Measurements from ENCODE around the gene STARD13.

STARD13 gene

DNA sequence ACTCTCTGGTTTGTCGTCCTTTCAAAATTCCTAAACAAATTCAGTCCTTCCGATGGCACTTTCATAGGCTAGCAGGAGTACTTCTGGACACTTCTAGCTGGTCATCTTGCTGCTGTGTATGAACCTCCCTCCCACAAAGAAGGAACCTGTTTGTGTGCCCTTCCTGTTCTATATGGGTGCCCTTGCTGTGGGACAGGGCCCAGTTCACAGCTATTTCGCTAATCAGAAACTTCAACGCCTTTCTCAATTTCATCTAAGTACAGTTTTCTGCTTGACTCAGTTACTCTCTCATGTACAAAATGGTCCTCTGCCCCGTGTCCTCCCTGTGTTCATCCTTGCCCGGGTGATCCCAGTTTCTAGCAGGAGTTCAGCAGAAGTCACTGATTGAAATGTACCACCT, 96.1 kb downstream of the STARD13 start:
- H3K27ac ChIP-seq: peak overlapping the region in 1 of 2 donors; percentile 27
- TF ChIP-seq, protein P1, sequence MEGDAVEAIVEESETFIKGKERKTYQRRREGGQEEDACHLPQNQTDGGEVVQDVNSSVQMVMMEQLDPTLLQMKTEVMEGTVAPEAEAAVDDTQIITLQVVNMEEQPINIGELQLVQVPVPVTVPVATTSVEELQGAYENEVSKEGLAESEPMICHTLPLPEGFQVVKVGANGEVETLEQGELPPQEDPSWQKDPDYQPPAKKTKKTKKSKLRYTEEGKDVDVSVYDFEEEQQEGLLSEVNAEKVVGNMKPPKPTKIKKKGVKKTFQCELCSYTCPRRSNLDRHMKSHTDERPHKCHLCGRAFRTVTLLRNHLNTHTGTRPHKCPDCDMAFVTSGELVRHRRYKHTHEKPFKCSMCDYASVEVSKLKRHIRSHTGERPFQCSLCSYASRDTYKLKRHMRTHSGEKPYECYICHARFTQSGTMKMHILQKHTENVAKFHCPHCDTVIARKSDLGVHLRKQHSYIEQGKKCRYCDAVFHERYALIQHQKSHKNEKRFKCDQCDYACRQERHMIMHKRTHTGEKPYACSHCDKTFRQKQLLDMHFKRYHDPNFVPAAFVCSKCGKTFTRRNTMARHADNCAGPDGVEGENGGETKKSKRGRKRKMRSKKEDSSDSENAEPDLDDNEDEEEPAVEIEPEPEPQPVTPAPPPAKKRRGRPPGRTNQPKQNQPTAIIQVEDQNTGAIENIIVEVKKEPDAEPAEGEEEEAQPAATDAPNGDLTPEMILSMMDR (IDR thresholded peaks at IDR 0.05): no peak
- DNase-seq (ENCODE audit: low spot score): no peak
- no peak overlapping the region for H3K4me3 ChIP-seq

DNA sequence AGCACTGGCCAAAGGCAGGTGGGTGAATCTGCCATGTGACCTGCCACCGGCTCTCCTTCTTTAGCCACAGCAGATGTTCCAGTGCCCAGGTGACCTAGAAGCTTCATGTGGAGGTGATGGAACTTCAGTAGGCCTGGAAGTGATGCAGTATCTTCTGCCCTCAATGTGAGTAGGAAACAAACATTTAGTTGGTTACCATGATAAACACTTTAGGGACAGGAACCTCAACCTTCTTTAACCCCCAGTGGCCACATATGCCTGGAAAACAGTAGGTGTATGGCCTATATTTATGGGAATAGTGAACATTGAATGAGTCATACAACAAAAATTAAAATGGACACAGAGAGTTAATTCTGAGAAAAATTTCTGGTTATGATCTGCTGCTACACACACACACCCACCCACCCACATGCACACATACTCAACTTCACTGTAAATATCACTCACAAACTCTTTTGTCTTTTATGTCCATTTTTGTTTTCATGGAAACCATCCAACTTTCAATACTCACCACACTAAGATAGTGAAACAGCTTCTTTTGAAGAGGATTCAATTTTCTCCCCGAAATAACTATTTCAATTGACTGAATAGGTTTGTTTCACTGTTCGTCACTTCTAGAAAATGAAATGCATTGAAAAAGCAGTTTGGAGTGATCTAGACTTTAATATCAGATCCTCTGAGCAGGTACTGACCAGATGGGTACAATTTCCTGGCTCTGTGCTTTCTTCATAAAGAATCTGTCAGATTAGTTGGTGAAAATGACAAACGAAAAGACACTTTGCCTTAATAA, 97.3 kb downstream of the STARD13 start:
- TF ChIP-seq, protein P1 (IDR thresholded peaks at IDR 0.05): no peak
- no peak overlapping the region for H3K4me3 ChIP-seq
- no peak for DNase-seq (ENCODE audit: low spot score)
- peak overlapping the region in 1 of 2 donors; percentile 43 for H3K27ac ChIP-seq

DNA sequence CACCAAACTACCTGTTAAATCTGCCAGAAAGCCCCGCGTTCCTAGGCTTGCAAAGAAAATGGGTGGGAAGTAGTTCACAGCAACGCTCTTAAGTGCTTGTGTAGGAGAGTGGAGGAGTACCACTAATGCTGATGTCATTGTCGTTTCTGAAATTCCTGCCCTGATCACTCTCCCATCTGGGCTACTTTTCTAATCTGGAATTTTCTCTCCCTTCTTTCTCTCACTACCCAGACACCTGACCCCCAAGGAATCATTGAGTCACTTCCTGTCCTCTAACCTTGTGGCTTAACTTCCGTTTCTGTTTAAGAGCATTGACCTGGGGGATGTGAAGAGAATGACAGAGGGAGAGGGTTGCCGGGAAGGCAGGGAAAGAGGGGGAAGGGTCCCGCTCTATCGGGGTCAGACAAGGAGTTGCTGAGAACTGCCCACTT, 98.7 kb downstream of the STARD13 start:
- peak overlapping the region; percentile 25 for H3K4me3 ChIP-seq
- peak overlapping the region in 1 of 2 donors; percentile 69 for H3K27ac ChIP-seq

DNA sequence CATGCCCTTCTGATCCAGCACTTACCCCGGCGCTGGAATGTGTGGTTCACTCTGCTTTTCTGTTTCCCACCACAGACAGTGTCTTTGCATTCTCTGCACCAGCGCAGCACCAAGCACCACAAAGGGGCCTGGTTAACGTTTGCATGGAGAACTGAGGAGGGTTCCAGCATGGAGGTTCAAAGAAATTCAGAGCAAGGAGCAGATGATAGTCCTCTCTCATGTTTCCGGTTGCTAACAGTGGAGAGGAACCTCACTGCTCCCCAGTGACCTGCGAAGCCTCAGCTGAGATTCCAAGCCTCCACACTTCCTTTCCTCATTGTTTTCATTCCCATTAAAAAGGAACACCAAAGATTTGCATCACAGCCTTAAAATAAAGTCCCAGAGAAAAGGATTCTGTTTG, 99.7 kb downstream of the STARD13 start:
- H3K4me3 ChIP-seq: no peak overlapping the region
- no peak for DNase-seq (ENCODE audit: low spot score)
- TF ChIP-seq, protein P1 (IDR thresholded peaks at IDR 0.05): no peak
- H3K27ac ChIP-seq: peak overlapping the region in 1 of 2 donors; percentile 69

More for the DNA sequence above, 98.7 kb downstream of the STARD13 start:
- DNase-seq (ENCODE audit: low spot score): no peak
- TF ChIP-seq, protein P1 (IDR thresholded peaks at IDR 0.05): no peak

DNA sequence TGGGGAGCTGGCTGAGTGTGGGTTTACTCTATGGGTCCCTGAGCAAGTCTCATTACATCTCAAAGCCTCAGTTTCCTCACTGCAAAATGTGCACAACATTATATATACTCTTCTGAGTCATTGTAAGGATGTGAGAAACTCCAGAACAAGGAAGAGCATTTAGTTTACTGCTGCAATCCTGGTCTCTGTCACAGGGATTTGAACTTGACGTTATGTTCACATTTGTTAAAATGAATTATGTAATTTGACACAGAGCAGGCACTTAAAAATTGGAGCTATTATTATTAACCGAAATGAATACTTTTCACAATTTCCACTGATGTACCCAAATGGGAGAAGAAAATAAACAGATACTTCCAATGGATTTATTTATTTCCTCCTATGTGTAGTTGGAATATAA, 101.0 kb downstream of the STARD13 start:
- TF ChIP-seq, protein P1 (IDR thresholded peaks at IDR 0.05): no peak
- no peak for DNase-seq (ENCODE audit: low spot score)
- H3K27ac ChIP-seq: peak overlapping the region in 1 of 2 donors; percentile 38
- no peak overlapping the region for H3K4me3 ChIP-seq

DNA sequence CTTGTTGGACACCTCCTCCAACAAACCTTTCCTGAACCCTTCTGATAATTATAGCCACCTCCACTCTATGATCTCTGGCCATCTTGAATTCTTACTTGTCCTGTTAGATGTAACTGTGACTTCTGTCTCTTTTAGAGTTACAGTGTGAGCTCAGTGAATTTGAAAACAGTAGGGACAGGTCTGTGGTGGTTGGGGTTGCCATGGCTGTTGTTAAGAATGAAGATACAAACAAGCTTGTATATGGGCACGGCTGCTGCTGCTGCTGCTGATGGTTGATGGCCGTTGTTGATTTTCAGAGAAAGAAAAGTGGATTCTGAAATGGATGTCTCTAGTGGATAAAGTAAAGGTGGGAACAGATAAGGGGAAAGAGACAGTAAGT, 101.5 kb downstream of the STARD13 start:
- TF ChIP-seq, protein P1 (IDR thresholded peaks at IDR 0.05): no peak
- no peak overlapping the region for H3K4me3 ChIP-seq
- H3K27ac ChIP-seq: peak overlapping the region in 1 of 2 donors; percentile 38
- DNase-seq (ENCODE audit: low spot score): no peak
